GDM1 (cell line): ENCODE results near the gene CNN2.

Source experiments
- DNase-seq: peaks from one replicate; lab custom pipeline; 2025; lab: John Stamatoyannopoulos, UW

The CNN2 gene

GRCh38 chr19:1065606-1066109, 39.2 kb downstream of the CNN2 start:
- DNase-seq = no peak

GRCh38 chr19:1066251-1066747, 39.9 kb downstream of the CNN2 start:
- DNase-seq = no peak

- DNase-seq = peak; percentile 81
Measured at GRCh38 chr19:1066748-1067340, 40.4 kb downstream of the CNN2 start, which contains the start of gene ARHGAP45. Gene ARHGAP45, plus strand, starts transcription at chr19:1067167. Its CDS starts 239 bp downstream, at chr19:1067406.

GRCh38 chr19:1067341-1067957, 41.0 kb downstream of the CNN2 start:
- no peak for DNase-seq

- peak; percentile 28 for DNase-seq
Measured at GRCh38 chr19:1068009-1069001, 41.9 kb downstream of the CNN2 start.

GRCh38 chr19:1069009-1069779, 42.8 kb downstream of the CNN2 start:
- DNase-seq = peak; percentile 89

GRCh38 chr19:1070576-1070930, 44.1 kb downstream of the CNN2 start:
- no peak for DNase-seq

GRCh38 chr19:1070931-1071791, 44.8 kb downstream of the CNN2 start:
- DNase-seq = no peak

- no peak for DNase-seq
Measured at GRCh38 chr19:1072371-1073015, 46.1 kb downstream of the CNN2 start.

GRCh38 chr19:1073063-1073955, 46.9 kb downstream of the CNN2 start:
- DNase-seq = no peak

GRCh38 chr19:1073956-1074517, 47.6 kb downstream of the CNN2 start:
- no peak for DNase-seq

GRCh38 chr19:1074544-1075283, 48.3 kb downstream of the CNN2 start:
- DNase-seq = peak; percentile 80

- DNase-seq = no peak
Measured at GRCh38 chr19:1076046-1076386, 49.6 kb downstream of the CNN2 start.

- DNase-seq = peak; percentile 58
Measured at GRCh38 chr19:1076951-1077350, 50.5 kb downstream of the CNN2 start.

- DNase-seq = no peak
Measured at GRCh38 chr19:1079566-1080111, 53.2 kb downstream of the CNN2 start.

- DNase-seq = no peak
Measured at GRCh38 chr19:1080360-1081161, 54.2 kb downstream of the CNN2 start.
